ENCODE data around the gene NUP93.

NUP93 gene

DNA sequence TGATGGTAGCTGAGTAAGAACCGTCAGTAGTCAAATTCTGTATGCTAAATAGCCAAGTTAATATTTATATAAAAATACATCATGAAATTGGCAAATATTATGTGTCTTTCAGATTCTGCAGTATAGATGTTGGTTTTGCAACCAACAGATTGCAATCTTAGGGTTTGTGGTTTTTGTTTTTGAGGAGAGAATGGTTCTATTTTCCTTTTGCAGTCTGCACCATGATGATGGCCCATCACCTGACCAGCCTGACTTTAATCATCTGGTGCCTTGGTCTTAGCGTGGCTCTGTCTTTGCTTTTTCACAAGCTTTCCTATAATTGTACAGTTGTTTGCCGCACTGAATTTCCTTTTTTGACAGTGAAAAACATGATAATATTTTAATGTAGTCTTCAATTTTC, 50.7 kb downstream of the NUP93 start:
- TF ChIP-seq EZH2phosphoT487 (conservative IDR thresholded peaks at IDR 0.05; ENCODE audit: low read length) (no peak), CTCF (IDR thresholded peaks at IDR 0.05; ENCODE audit: insufficient read depth, low read length, poor library complexity, severe bottlenecking) (no peak)
- Histone ChIP-seq H3K9ac (ENCODE audit: low read length) (no peak overlapping the region), H2AFZ (ENCODE audit: low read depth, low read length, severe bottlenecking) (no peak overlapping the region), H3K9me2 (replicated peaks; ENCODE audit: insufficient read depth, low read length) (no peaks in the 10 kb centered on the region), H3K27me3 (ENCODE audit: low read length) (no peaks in the 10 kb centered on the region), H4K20me1 (ENCODE audit: low read depth, low read length) (no peaks in the 10 kb centered on the region; the same call in 1 of the 2 replicates), H3K9me3 (ENCODE audit: insufficient read depth, low read length) (no peaks in the 10 kb centered on the region), H3K27ac (ENCODE audit: low read depth, low read length) (no peak overlapping the region), H3K36me3 (ENCODE audit: low read length) (no peaks in the 10 kb centered on the region), H3K79me2 (ENCODE audit: insufficient read depth, low read length) (peaks cover 6% of the 10 kb centered on the region; the same call in 1 of the 2 replicates), H3K4me2 (ENCODE audit: low read depth, low read length, poor library complexity, severe bottlenecking) (no peak overlapping the region), H3F3A (ENCODE audit: insufficient read depth) (no peaks in the 10 kb centered on the region), H3K4me3 (ENCODE audit: insufficient read depth, low read length, poor library complexity, severe bottlenecking) (no peak overlapping the region)

DNA sequence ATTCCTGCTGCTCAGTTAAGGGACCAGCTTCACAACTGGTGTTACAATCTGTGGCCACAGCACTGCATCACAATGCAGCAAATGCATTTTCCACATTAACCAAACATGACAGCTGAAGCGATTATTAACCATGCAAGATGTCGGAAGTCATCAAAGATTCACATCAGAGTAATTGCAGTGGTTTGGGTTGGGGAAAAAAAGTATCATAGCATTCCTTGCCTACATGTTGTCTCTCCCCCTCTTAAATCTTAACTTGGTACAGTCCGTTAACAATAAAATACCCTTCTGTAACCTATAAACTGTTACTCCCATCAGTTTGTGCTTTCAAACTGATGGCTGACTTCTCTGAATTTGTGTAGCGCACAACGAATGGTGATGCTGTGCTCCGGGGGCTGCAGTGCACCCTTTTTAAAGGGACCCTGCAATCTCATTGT, 51.6 kb downstream of the NUP93 start:
- H2AFZ ChIP-seq (ENCODE audit: low read depth, low read length, severe bottlenecking): no peak overlapping the region
- H4K20me1 ChIP-seq (ENCODE audit: low read depth, low read length): no peaks in the 10 kb centered on the region; the same call in 1 of the 2 replicates
- H3K27ac ChIP-seq (ENCODE audit: low read depth, low read length): no peak overlapping the region
- no peak for TF ChIP-seq EZH2phosphoT487 (conservative IDR thresholded peaks at IDR 0.05; ENCODE audit: low read length)
- TF ChIP-seq CTCF (IDR thresholded peaks at IDR 0.05; ENCODE audit: insufficient read depth, low read length, poor library complexity, severe bottlenecking): no peak
- H3K9me2 ChIP-seq (replicated peaks; ENCODE audit: insufficient read depth, low read length): no peaks in the 10 kb centered on the region
- H3F3A ChIP-seq (ENCODE audit: insufficient read depth): no peaks in the 10 kb centered on the region
- no peak overlapping the region for H3K4me2 ChIP-seq (ENCODE audit: low read depth, low read length, poor library complexity, severe bottlenecking)
- no peaks in the 10 kb centered on the region for H3K27me3 ChIP-seq (ENCODE audit: low read length)
- peaks cover 6% of the 10 kb centered on the region; the same call in 1 of the 2 replicates for H3K79me2 ChIP-seq (ENCODE audit: insufficient read depth, low read length)
- H3K9ac ChIP-seq (ENCODE audit: low read length): no peak overlapping the region
- H3K4me3 ChIP-seq (ENCODE audit: insufficient read depth, low read length, poor library complexity, severe bottlenecking): no peak overlapping the region
- no peaks in the 10 kb centered on the region for H3K36me3 ChIP-seq (ENCODE audit: low read length)
- H3K9me3 ChIP-seq (ENCODE audit: insufficient read depth, low read length): no peaks in the 10 kb centered on the region

DNA sequence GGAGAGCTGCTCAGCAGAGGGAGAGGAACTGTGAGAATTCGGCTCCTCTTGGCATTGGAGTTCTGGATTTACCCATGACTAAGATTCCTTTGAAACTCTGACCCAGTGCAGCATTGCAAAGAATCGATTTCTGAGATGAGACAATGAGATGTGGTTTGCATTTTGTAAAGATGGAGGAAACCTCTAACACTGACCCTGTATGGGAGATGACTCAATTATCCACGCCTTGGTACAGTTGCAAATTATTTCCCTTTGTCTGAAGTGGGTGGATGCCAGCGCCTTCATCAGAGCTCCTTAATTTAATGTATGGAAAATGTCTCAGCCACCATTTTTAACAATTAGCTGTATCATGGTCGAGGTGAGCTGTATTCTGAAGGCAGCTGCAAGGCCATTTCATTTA, 53.4 kb downstream of the NUP93 start:
- TF ChIP-seq CTCF (IDR thresholded peaks at IDR 0.05; ENCODE audit: insufficient read depth, low read length, poor library complexity, severe bottlenecking) (no peak), EZH2phosphoT487 (conservative IDR thresholded peaks at IDR 0.05; ENCODE audit: low read length) (no peak)
- no peak overlapping the region for H3K4me2 ChIP-seq (ENCODE audit: low read depth, low read length, poor library complexity, severe bottlenecking)
- no peak overlapping the region for H2AFZ ChIP-seq (ENCODE audit: low read depth, low read length, severe bottlenecking)
- no peaks in the 10 kb centered on the region for H3F3A ChIP-seq (ENCODE audit: insufficient read depth)
- H3K27ac ChIP-seq (ENCODE audit: low read depth, low read length): no peak overlapping the region
- H3K36me3 ChIP-seq (ENCODE audit: low read length): no peaks in the 10 kb centered on the region
- no peaks in the 10 kb centered on the region for H3K27me3 ChIP-seq (ENCODE audit: low read length)
- no peaks in the 10 kb centered on the region; the same call in 1 of the 2 replicates for H4K20me1 ChIP-seq (ENCODE audit: low read depth, low read length)
- peaks cover 6% of the 10 kb centered on the region; the same call in 1 of the 2 replicates for H3K79me2 ChIP-seq (ENCODE audit: insufficient read depth, low read length)
- H3K9me3 ChIP-seq (ENCODE audit: insufficient read depth, low read length): no peaks in the 10 kb centered on the region
- H3K9ac ChIP-seq (ENCODE audit: low read length): no peak overlapping the region
- H3K4me3 ChIP-seq (ENCODE audit: insufficient read depth, low read length, poor library complexity, severe bottlenecking): no peak overlapping the region
- H3K9me2 ChIP-seq (replicated peaks; ENCODE audit: insufficient read depth, low read length): no peaks in the 10 kb centered on the region

All from SU-DHL-6 (cell line).